MCF 10A (cell line): ENCODE measurements around the gene LRRC75B. TPM values are rescaled to one million over a fixed set of nuclear protein-coding genes. Genes with fewer than 3 reads are reported as not detected.
"Not testable (repeated sequence)": the region's sequence is repeated elsewhere in the genome, so short reads cannot be mapped to it uniquely, and the experiment has no call there.

Experiments used
- BruUV-seq: library from RNA; stranded (reverse); fragments of 400-500 nt; replicated peaks from 2 replicates; lab custom pipeline; 2021; lab: Mats Ljungman, UMichigan
- CTCF ChIA-PET: fragments of 300-600 bp; sonication (Branson Sonifier 250); formaldehyde crosslinking; extraction: SDS; loops from one replicate; lab custom pipeline; 2021; ENCODE audit warnings: antibody characterized with exemption, inconsistent platforms; lab: Yijun Ruan, JAX
- POLR2A ChIA-PET: fragments of 300-600, 350-650 bp; sonication (Branson Sonifier 250); formaldehyde crosslinking; extraction: SDS; loops from one replicate; lab custom pipeline; 2020; ENCODE audit warnings: antibody characterized with exemption, inconsistent platforms; lab: Yijun Ruan, JAX
- DNase-seq: peaks from one replicate; pipeline ENCODE4 v3.0.0-alpha.2; 2018; ENCODE audit not compliant: unreplicated experiment
- H3K27ac Mint-ChIP-seq: one replicate; pipeline ENCODE4 v1.8.0; 2022; ENCODE audit warnings: mild to moderate bottlenecking, low read depth, mixed read lengths; ENCODE audit not compliant: unreplicated experiment
- H3K27me3 Mint-ChIP-seq: one replicate; pipeline ENCODE4 v1.8.0; 2022; ENCODE audit warnings: mixed read lengths; ENCODE audit not compliant: insufficient read depth, unreplicated experiment
- H3K36me3 Mint-ChIP-seq: one replicate; pipeline ENCODE4 v1.8.0; 2022; ENCODE audit warnings: mild to moderate bottlenecking, moderate library complexity, mixed read lengths; ENCODE audit not compliant: insufficient read depth, unreplicated experiment
- H3K4me1 Mint-ChIP-seq: one replicate; pipeline ENCODE4 v1.8.0; 2022; ENCODE audit warnings: mixed read lengths; ENCODE audit not compliant: insufficient read depth, unreplicated experiment
- H3K4me3 Mint-ChIP-seq: one replicate; pipeline ENCODE4 v1.8.0; 2022; ENCODE audit warnings: mild to moderate bottlenecking, moderate library complexity, mixed read lengths; ENCODE audit not compliant: unreplicated experiment
- H3K9me3 Mint-ChIP-seq: one replicate; pipeline ENCODE4 v1.8.0; 2022; ENCODE audit warnings: mixed read lengths; ENCODE audit not compliant: unreplicated experiment
- intact Hi-C: fragments of 100-400 bp; cut with micrococcal nuclease; formaldehyde crosslinking; loops from 2 replicates; pipeline ENCODE4 v1.14.1; 2022
- total RNA-seq: library from RNA; stranded (reverse); gene quantifications from 2 replicates; pipeline ENCODE4 v1.2.3, GENCODE V29; 2022
- TF ChIP-seq, protein P1 (sequence below): fragments of 200-600 bp; IDR thresholded peaks from one replicate; pipeline ENCODE4 v1.8.0; 2022; ENCODE audit warnings: antibody characterized with exemption, mild to moderate bottlenecking; ENCODE audit not compliant: unreplicated experiment

Gene LRRC75B
- total RNA-seq, 1 experiment from 2014 or later = 2.6 TPM

- intact Hi-C loops, H3K36me3 Mint-ChIP-seq, DNase-seq, H3K27ac Mint-ChIP-seq, H3K4me3 Mint-ChIP-seq, BruUV-seq, H3K4me1 Mint-ChIP-seq, H3K9me3 Mint-ChIP-seq, CTCF ChIA-PET, POLR2A ChIA-PET: not testable (repeated sequence)
- H3K27me3 Mint-ChIP-seq = peaks cover 14% of the 10 kb centered on the region
These were observed 38.0 kb upstream of the LRRC75B start for GRCh38 chr22:24630812-24631427.

- H3K4me1 Mint-ChIP-seq, H3K27ac Mint-ChIP-seq, intact Hi-C loops, H3K9me3 Mint-ChIP-seq, H3K4me3 Mint-ChIP-seq, CTCF ChIA-PET, BruUV-seq, POLR2A ChIA-PET, H3K36me3 Mint-ChIP-seq: not testable (repeated sequence)
- H3K27me3 Mint-ChIP-seq = peaks cover 13% of the 10 kb centered on the region
- DNase-seq = peak; percentile 36
- TF ChIP-seq, protein P1, sequence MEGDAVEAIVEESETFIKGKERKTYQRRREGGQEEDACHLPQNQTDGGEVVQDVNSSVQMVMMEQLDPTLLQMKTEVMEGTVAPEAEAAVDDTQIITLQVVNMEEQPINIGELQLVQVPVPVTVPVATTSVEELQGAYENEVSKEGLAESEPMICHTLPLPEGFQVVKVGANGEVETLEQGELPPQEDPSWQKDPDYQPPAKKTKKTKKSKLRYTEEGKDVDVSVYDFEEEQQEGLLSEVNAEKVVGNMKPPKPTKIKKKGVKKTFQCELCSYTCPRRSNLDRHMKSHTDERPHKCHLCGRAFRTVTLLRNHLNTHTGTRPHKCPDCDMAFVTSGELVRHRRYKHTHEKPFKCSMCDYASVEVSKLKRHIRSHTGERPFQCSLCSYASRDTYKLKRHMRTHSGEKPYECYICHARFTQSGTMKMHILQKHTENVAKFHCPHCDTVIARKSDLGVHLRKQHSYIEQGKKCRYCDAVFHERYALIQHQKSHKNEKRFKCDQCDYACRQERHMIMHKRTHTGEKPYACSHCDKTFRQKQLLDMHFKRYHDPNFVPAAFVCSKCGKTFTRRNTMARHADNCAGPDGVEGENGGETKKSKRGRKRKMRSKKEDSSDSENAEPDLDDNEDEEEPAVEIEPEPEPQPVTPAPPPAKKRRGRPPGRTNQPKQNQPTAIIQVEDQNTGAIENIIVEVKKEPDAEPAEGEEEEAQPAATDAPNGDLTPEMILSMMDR = peak; percentile 49
These were observed 36.2 kb upstream of the LRRC75B start for GRCh38 chr22:24629069-24629468.

DNA sequence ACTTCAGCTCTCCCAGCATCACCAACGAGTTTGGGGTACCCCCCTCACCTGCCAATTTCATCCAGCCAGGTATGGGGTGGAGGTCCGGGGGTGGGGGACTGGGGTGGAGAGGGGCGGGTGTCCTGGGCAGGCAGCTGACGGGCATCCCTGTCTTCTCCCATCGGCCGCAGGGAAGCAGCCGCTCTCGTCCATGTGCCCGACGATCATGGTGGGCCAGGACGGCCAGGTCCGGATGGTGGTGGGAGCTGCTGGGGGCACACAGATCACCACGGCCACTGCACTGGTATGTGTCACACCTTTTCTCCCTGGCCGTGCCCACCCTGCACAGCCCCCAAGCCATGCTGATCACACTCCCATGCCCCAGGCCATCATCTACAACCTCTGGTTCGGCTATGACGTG lies 35.0 kb upstream of the LRRC75B start:
- CTCF ChIA-PET = interaction anchor here (0.6 kb wide), 1 partner anchor 131 kb away, joined by 3 read pairs; no protein-coding TSS in a partner anchor
- H3K27ac Mint-ChIP-seq, BruUV-seq, POLR2A ChIA-PET, H3K4me3 Mint-ChIP-seq, H3K9me3 Mint-ChIP-seq, intact Hi-C loops, H3K4me1 Mint-ChIP-seq, H3K27me3 Mint-ChIP-seq, H3K36me3 Mint-ChIP-seq, DNase-seq: not testable (repeated sequence)

GRCh38 chr22:24622596-24622995 lies 29.7 kb upstream of the LRRC75B start:
- H3K4me1 Mint-ChIP-seq, CTCF ChIA-PET, H3K9me3 Mint-ChIP-seq, intact Hi-C loops, H3K27me3 Mint-ChIP-seq, BruUV-seq, H3K36me3 Mint-ChIP-seq, H3K4me3 Mint-ChIP-seq, POLR2A ChIA-PET, DNase-seq, H3K27ac Mint-ChIP-seq: not testable (repeated sequence)

DNA sequence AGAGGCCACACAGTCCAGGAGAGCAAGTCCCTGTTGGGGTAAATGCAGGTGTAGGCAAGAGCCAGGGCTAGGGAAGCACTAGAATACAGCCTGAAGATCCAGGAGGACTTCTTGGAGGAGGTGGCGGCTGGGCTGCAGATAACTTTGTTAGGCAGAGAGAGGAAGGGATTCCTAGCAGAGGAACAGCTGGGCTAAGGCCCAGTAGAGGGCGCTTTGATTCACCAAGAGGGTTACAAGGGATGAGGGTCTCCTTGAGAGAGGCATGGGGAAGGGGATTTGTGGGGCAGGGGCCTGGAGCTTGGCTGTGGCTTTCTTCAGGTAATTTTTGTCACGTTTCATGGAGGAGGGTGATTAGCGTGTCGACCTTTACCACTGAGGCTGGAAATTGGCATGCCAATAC lies 28.4 kb upstream of the LRRC75B start:
- BruUV-seq, DNase-seq, H3K9me3 Mint-ChIP-seq, H3K4me3 Mint-ChIP-seq, H3K4me1 Mint-ChIP-seq, CTCF ChIA-PET, POLR2A ChIA-PET, intact Hi-C loops, H3K27ac Mint-ChIP-seq, H3K36me3 Mint-ChIP-seq: not testable (repeated sequence)
- peaks cover 12% of the 10 kb centered on the region for H3K27me3 Mint-ChIP-seq

- BruUV-seq, CTCF ChIA-PET, H3K36me3 Mint-ChIP-seq, H3K9me3 Mint-ChIP-seq, intact Hi-C loops, H3K4me3 Mint-ChIP-seq, DNase-seq, POLR2A ChIA-PET, H3K4me1 Mint-ChIP-seq, H3K27ac Mint-ChIP-seq: not testable (repeated sequence)
- H3K27me3 Mint-ChIP-seq = peaks cover 12% of the 10 kb centered on the region
These were observed 21.9 kb upstream of the LRRC75B start for GRCh38 chr22:24614794-24615193.

- POLR2A ChIA-PET, H3K36me3 Mint-ChIP-seq, DNase-seq, H3K9me3 Mint-ChIP-seq, H3K27ac Mint-ChIP-seq, H3K4me3 Mint-ChIP-seq, H3K4me1 Mint-ChIP-seq, BruUV-seq, CTCF ChIA-PET, H3K27me3 Mint-ChIP-seq, intact Hi-C loops: not testable (repeated sequence)
These were observed 17.0 kb upstream of the LRRC75B start for GRCh38 chr22:24609888-24610287.

DNA sequence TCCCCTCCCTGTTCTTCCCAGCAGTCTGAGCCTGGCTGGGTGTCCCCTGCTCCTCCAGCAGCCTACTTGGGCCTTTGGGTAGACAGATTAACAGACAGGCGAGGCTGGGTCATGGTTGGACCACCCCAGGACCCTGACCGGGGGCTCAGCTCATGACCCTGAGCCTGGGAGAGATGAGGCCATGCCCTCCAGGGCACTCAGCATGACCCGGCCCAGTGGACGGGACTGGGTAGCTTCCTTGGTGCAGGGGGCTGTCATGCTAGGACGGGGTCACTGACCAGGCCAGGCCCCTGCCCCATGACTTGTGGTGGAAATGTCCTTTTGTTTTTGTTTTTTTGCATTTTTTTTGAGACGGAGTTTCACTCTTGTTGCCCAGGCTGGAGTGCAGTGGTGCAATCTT lies 15.5 kb upstream of the LRRC75B start:
- intact Hi-C loops, H3K4me1 Mint-ChIP-seq, DNase-seq, H3K27ac Mint-ChIP-seq, H3K27me3 Mint-ChIP-seq, H3K4me3 Mint-ChIP-seq, CTCF ChIA-PET, H3K9me3 Mint-ChIP-seq, H3K36me3 Mint-ChIP-seq, BruUV-seq, POLR2A ChIA-PET: not testable (repeated sequence)
